Embryonic facial prominence (tissue), 1 donor: ENCODE measurements around the gene TNIK.
"Not testable (repeated sequence)": the region's sequence is repeated elsewhere in the genome, so short reads cannot be mapped to it uniquely, and the experiment has no call there.

Experiments
- DNase-seq: peaks from one replicate; pipeline ENCODE4 v3.0.0-alpha.2; 2016; ENCODE audit errors: extremely low spot score

The TNIK gene

DNA sequence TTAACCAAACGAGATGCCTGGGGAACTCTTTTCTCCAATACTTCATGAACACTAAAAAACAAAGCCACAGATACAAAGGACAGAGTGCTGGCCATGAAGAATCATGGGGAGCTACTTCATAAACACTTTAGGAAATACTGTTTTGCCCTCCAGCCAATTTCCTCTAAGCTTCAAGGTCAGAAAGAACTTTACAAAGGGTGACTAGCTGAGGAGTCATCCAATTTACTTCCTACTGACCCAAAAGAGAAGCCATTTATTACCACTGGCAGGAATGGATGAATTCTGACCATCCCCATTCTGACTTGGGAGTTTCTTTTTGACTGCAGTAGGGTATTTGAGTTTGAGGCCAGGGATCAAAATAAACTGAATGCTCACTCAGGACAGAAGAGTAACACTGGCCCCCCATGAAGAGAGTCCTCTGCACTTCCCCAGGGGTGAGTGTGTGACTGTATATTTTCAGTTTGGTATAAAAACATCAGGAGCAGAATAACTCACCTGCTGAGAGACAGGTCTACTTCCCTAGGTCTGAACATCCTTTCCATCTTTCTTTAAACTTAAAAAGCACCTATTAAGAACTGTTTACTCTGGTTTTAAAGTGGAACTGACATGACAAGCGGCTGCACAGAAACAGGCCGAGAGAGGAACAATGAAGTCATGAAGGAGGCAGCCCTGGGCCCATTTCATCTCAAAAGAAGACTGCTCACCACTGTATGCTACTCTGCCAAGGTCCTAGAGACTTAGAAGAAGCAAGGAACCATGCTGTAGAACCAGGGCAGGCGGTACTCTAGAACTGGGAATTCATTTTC, 203.6 kb downstream of the TNIK start:
- DNase-seq = no peak

DNA sequence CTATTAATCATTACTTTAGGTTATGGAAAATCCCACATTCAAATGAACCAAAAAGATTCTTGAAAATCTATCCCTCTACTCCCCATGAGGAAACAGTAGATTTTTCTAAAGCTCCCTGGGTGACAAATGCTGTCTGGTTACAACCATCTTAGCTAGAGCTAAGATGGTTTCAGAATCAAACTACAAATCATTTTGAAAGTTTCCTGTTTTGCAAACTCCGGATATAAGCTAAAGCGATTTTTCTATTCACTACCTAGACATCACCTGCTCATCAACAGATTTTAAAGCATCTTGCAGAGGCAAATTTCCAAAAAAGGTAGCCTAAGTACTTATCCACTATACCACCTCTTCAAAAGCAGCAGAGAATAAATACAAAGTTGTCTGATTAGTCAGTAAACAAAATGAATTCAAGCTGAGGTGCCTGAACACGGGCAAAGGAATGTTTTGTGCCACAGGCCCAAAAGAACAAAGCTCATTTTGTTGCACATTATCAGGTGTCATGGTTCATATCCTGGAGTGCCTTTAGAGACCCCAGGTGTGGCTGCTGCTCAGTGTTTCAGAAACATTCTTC, 204.9 kb downstream of the TNIK start:
- no peak for DNase-seq

DNA sequence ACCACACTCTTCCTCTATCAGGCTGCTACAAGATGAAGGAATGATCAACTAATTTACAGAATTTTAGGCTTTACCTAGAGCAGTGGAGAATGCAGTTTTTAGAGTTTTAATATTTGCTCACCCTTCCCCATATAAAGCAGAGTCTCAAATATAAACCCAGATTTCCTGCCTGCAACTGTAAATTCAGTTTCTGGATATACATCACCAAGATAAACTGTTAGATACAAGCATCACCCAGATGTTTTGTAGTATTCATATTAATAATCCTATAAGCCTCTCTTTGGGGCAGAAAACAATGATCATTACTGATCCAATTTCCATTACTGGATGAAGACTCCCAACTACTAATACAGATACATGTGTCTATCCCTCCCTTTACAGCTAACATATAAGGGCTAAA, 205.9 kb downstream of the TNIK start:
- DNase-seq = no peak

DNA sequence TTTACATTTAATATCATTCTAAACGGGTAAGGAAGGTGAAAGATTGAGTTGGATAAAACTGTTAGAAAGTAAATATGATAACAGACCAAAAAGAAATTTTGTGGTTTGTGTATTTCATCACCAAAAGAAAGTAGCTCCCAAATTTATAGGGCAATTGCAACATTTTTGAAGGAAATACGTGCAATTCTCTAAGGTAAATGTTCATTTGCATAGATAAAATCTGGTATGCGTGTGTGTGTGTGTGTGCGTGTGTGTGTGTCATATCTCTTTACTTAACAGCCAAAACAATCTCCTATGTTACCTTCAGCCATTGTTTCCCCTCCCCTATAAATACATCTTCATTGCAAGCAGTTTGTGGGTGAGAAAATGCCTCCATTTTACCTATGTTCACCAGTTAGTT, 208.4 kb downstream of the TNIK start:
- no peak for DNase-seq

DNA sequence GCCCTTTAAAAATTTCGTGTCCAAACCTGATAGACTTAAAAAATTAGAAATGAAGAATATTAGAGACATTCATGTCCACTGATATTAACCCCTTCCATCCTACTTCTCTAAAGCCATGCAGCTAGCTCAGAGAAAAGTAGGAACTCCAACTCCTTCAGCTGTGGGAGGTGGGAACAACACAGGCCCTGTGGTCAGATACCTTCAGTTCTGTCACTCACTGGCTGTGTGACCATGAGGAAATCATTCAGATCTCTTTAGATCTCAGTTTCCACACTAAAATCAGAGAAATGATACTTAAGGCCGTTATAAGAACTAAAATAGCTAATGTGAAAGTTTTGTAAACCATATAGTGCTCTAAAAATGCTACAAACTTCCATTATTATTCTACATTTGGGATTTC, 209.8 kb downstream of the TNIK start:
- DNase-seq = no peak

DNA sequence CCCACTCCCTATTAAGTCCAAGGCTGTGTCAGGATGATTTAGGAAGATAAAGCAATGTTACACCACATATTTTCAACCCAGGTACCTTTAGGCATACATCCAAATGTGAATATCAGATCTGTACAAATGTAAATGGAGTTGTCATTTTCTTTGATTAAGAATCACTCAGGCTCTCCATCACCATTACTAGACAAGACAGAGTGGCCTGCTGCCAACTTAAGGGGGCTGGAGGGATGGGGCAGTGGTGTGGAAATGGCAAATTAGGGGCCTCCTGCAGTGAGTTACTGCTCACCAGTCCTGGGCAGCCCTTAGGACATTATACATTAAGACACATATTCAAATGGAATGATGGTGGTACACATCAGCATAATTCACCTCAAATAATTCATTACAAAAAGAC, 211.0 kb downstream of the TNIK start:
- no peak for DNase-seq

DNA sequence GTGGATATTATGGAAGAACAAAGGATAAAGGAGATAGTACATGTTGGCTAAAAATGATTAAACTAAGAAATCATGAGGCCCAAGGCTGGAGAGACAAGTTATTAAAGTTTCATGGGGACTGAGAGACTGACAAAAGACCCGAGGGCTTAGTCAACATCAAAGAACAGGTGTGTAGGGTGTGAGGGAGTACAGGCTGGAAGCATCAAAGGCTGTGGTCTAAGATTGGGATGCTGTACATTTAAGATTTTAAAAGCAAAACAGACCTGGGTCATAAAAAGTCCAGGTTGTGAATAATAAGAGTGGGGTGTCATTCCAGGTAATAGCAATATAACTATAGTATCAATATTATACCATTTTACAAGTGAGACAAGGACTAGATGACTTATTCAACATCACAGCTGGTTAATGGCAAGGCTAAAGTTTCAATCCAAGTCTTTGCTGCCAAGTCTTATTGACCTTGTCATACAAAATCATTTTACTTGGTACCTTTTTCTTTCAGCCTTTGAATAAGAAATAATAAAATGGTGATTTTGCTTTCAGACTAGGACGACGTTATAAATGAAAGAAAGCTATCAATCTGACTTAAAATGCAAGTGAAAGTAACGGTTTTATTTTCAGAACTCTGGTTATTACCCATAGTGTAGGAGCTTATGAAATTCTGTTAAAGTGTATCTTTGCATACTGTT, 211.6 kb downstream of the TNIK start:
- no peak for DNase-seq

DNA sequence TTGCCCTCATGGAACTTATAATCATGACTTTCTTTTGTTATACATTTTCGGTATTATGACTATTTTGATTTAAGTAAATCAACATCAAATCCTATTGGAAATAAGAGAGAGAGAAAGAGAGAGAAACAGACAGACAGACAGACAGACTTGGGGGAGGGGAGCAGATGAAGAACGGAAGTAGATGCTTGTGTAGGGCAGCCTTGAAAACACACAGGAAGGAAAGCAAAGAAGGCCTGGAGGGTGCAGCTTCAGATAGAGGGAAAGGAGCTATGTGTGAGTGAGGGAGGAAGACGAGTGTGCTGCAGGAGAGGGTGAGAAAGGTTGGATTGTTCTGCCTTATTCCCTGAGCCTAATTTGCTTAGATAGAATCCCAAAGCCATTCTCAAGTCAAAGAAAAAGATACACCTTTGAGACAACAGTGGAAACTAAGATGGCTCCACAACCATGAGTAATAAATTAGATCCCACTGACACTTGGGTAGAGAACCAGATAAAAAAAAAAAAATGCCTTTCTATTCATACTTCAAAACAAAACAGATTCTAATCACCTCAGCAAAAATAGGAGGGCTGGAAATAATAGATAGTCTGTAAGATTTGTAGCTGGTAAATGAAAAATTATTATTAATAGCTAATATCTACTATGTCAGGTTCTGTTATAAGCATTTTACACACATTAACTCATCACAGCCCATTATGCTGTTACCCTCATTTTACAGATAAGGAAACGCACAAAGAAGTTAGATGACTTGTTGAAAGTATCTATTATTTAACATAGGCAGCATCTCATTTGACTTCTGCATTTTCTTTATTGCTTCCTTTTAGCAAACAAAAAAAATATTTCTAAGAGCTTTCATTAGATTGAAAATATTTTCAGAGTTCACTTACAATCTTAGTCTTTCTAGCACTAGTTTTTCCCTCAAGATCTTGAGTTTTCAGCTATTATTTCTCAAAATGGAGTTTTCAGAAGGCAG, 214.1 kb downstream of the TNIK start:
- no peak for DNase-seq

DNA sequence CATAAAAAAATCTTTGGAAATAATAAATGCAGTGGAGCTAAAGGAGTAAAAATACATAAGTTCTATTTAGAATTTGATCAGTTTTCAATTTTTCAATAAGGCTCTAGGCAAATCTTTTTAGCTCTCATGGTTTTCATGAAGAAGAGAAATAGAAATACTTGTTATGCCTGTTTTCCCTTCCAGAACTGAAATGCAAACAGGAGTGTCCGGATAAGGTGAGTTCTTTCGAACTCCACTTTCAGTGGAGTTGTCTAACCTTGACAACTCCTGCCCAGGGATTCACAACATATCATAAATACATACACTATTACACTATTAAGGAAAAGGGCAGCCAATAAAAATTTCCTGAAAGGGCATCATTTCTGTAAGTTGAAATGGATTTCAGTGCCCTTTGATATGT, 217.3 kb downstream of the TNIK start:
- DNase-seq = no peak

DNA sequence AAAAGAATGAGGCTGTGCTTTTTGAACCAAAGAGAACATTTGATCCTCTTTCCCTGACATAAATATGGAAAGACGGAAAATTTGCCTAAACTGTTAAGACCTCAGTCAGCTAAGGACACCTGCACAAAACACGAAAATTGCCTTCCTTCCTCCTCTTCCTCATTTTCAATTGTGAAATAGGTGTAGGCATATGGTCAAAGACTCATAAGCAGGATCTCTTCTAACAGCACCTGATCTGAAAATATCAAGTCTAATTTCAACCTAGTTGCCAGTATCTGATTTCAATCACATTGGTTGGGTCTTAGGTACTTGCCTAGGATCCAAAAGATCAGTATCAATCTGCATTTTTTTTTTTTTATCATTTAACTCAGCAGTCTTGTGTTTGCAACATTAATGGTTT, 218.0 kb downstream of the TNIK start:
- no peak for DNase-seq

DNA sequence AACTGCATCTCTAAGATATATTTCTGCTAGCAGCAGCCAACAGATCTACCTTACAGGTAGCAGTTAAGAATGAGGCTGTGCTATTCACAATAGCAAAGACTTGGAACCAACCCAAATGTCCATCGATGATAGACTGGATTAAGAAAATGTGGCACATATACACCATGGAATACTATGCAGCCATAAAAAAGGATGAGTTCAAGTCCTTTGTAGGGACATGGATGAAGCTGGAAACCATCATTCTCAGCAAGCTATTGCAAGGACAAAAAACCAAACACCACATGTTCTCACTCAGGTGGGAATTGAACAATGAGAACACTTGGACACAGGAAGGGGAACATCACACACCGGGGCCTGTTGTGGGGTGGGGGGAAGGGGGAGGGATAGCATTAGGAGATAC, 218.6 kb downstream of the TNIK start:
- not testable (repeated sequence) for DNase-seq

DNA sequence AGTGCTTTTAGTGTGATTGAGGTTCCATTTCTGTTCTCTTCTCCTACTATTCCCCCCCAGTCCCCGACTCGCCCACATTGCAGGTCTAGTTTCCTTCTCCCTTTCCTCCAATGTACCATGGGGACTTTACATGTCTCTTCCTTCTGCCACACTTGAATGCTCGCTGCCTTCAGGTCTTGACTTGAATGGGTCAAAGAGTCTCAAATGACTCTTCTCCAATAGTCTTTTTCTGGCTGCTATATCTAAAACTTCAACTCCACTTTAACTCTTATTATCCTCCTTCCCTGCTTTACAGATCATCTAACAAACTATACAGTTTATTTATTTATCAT, 219.7 kb downstream of the TNIK start:
- no peak for DNase-seq

DNA sequence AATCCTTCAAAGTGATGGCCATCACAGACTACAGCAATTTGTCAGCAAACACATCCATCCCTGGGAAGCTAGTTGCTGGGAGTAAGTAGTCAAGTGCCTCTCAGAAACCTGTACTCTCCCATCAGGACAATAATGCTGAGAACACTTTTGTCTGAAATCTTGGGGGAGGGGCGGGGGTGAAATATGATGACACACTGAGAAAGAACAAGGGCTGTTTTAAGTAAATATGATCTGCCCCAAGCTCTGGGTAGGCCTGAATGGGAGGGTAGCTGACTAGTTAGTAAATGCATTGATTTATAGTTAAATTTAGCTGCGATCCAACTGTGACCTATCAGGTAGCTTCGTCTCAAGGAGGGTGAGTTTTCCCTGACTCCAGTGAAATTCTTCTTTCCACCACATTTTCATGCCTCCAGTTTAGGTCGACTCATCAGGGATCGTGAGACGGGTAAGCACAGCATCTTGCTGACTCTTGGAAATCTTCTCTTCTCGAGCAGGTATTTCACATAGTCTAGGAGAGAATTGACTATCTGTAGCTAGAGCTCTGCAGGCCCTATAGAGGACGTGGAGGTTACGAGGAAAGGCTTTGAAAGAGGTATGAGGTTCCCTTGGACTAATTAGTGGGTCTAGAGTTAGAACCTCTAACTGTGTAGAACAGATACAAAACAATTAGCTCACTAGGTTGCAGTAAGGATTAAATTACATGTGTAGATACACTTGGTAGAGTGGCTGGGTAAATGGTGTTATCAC, 220.3 kb downstream of the TNIK start:
- no peak for DNase-seq

DNA sequence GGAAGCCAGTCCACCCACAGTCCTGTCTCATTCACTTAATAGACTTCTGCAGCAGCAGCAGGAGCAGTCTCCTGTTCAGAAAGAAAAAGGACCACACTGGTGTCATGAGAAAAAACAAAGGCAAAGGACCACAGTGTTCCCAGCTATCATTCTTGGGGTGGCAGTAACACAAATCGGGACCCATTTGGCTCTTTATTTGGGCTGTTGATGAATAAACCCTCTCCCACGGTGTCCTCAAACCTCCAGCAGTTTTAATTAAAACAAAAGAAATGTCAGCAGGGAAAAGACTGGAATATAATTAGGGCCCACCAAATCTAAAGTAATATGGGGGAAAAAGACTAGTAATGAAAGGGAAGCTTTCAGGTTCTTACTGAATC, 223.2 kb downstream of the TNIK start:
- DNase-seq = no peak

DNA sequence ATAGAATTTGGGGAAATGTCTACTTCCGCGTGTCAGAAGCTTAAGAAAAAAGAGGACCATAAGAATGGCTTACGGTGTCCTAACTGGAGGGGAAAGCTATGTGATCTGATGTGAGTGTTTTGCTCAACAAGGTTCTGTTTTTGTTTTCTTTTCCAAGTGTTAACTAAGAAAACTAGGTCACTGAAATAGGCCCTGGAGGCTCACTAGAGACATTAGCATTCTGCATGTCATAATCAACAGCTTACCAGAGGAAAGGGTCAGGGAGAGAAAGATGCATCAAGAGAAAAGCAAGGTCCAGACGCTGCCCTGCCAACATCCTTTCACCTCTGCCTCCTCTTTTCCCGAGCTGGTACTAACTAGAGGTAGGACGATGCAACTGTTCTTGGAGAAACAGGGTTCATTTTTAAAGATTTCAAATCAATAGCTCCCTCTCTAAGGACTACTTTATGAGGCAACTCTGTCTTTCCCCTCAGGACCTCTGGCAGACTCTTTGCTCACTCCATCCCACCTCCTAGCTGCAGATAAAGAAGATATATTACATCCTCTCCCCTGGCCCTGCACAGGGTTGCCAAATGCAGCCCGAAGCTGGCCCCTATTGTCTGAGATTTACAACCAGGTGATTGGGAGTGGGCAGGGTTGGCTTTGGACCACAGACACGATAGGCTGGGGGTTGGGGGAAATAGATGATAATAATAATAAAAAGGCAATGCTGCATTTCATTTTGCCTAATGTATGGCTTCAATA, 223.8 kb downstream of the TNIK start:
- DNase-seq = no peak

DNA sequence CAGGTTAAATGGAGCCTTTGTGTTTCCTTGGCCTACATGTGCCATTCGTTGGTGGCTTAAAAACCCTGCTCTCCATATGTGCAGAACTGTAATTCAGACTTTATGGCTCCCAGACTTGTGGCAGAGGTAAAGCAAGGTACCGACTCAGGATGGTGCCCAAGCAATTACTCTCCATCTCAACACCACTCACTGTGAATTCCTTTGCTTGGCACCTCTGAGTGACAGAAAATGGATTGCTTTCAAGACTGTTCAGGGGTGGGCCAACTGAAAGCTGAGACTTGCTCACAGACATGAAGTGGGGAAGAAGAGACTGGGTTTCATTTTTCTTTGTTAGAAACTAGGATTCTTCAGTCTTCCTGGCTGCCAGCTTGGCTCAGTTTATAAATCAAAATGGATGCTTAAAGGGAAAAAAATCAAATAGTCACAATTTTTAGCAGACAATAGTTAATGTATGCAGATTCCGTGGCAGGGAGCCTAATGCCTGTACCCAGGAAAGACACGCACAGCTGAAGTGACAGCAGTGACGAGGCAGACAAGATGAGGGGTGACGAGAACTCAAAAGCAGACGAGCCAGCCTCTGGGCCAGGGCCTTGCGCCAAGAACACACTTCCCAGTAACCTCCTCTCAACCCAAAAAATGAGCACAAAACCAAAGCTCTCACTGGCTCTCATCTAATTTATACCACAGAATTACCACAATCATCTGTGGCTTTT, 225.8 kb downstream of the TNIK start:
- DNase-seq = no peak

DNA sequence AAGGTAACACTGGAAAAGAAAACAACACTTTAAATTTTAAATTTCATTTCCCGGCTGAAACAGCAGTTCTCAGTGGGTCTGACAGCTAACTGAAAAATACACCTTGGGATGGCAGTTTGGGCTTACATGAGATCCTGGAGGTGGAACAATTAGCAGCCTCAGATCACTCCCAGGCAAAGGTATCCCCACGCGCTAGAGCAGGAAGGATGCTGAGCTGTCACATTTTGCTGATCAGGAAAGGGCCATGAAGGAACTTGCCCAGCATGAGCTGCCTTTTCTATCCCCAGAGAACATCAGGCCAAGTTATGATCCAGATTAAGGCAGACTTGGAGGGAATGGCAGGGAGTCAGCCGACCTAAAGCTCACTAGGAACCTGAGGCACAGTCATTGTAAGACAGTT, 228.8 kb downstream of the TNIK start:
- DNase-seq = no peak

DNA sequence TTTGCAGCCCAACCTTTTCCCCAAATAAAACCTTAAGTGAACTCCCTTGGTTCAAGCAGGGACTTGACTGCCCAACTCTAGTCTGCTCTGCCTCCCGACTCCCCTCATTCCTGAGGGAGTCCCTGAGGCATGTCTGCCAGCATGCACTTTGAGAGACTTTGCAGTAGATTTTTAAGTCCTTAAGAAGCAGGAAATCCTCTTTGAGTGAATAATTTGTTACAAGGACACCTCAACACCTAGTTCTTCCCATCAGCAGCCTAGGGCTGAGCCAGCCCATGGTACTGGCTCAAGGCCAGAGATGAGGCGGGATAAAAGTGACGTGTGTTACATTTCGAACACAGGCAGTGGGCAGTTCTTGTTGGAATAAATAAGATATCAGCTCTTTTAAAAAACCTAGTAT, 229.3 kb downstream of the TNIK start:
- no peak for DNase-seq

DNA sequence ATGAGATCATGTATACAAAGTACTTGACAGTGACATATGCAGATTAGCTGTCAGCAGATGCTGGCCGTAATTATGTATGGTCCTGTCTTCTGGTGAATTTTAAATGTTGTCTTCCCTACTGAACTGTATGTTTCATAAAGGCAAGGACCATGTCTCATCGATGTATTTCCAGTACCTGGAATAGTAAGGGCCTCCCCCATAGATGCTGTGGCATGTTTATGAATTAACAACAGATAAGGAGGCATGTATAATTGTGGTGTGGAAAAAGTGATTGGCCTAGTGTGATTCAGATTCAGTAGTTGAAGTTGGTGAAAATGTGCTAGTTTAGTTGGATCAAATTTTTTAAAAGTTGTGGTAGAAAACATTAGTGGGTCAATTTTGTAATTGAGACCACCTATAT, 231.0 kb downstream of the TNIK start:
- no peak for DNase-seq

DNA sequence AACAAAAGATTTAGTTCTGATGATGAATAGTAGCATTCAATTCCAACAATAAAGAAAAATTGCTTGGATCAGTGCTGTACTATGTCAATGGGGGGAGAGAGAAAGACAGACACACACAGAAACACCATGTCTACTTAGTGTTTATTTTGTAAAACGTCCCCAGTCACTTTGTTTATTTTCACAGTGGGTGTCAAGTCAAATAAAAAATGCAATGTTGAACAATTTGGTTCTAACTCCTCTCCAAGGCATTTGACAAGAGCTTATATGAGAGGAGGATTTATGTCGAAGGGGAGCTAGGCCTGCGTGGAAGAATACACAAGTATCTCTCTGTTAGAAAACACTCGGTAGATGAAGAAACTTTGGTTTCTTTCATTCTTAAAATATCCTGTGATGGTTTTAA, 232.0 kb downstream of the TNIK start:
- DNase-seq = no peak
